ENCODE measurements around the gene GPR132. TPM values are rescaled to one million over a fixed set of nuclear protein-coding genes. Genes with fewer than 3 reads are reported as not detected.

Gene GPR132
- total RNA-seq, 4 donors from 2014 or later, result 2.7 to 9.0 (median 7.6) TPM

- no peak for TF ChIP-seq CTCF (IDR thresholded peaks at IDR 0.05)
- DNase-seq (ENCODE audit: low spot score), result no peak
- no peak for ATAC-seq (ENCODE audit: low FRiP score)
Observed at GRCh38 chr14:105014631-105015030, 50.6 kb downstream of the GPR132 start.

GRCh38 chr14:105014032-105014431 lies 51.2 kb downstream of the GPR132 start:
- ATAC-seq (ENCODE audit: low FRiP score), result peak; percentile 27
- DNase-seq (ENCODE audit: low spot score), result no peak
- TF ChIP-seq CTCF (IDR thresholded peaks at IDR 0.05), result no peak

GRCh38 chr14:105013150-105013785 lies 52.0 kb downstream of the GPR132 start:
- no peak for ATAC-seq (ENCODE audit: low FRiP score)
- no peak for DNase-seq (ENCODE audit: low spot score)
- no peak for TF ChIP-seq CTCF (IDR thresholded peaks at IDR 0.05)

- ATAC-seq (ENCODE audit: low FRiP score) (no peak), DNase-seq (ENCODE audit: low spot score) (no peak)
- TF ChIP-seq CTCF (IDR thresholded peaks at IDR 0.05), result no peak
Observed at GRCh38 chr14:105012171-105012985, 52.9 kb downstream of the GPR132 start.

- ATAC-seq (ENCODE audit: low FRiP score) (no peak), DNase-seq (ENCODE audit: low spot score) (no peak)
Observed at GRCh38 chr14:105011312-105011990, 53.8 kb downstream of the GPR132 start.

GRCh38 chr14:105010891-105011291 lies 54.3 kb downstream of the GPR132 start:
- DNase-seq (ENCODE audit: low spot score), result no peak
- no peak for TF ChIP-seq CTCF (IDR thresholded peaks at IDR 0.05)
- ATAC-seq (ENCODE audit: low FRiP score), result peak; percentile 47

More at GRCh38 chr14:105011312-105011990, 53.8 kb downstream of the GPR132 start:
- no peak for TF ChIP-seq CTCF (IDR thresholded peaks at IDR 0.05)
